Smooth muscle cell (in vitro differentiated cells): ENCODE results near the gene VEZT. TPM values are rescaled to one million over a fixed set of nuclear protein-coding genes. Genes with fewer than 3 reads are reported as not detected.

Experiments used
- DNase-seq: peaks from one replicate; lab custom pipeline; 2025; ENCODE audit not compliant: unreplicated experiment; lab: John Stamatoyannopoulos, UW
- H2AFZ ChIP-seq: fragments of 200-600 bp; sonication (generic); 2 replicates; pipeline ENCODE4 v1.6.0; 2016; ENCODE audit warnings: antibody characterized with exemption, low read depth, mild to moderate bottlenecking
- H3F3A ChIP-seq: fragments of 200-600 bp; sonication (generic); 2 replicates; pipeline ENCODE4 v1.6.0; 2017; ENCODE audit warnings: antibody characterized with exemption, low read depth
- H3K27ac ChIP-seq: fragments of 200-600 bp; sonication (generic); 2 replicates; pipeline ENCODE4 v1.5.1; 2016; ENCODE audit warnings: low read depth, mild to moderate bottlenecking
- H3K27me3 ChIP-seq: fragments of 200-600 bp; sonication (generic); 2 replicates; pipeline ENCODE4 v1.6.1; 2016; ENCODE audit warnings: low read depth, mild to moderate bottlenecking
- H3K36me3 ChIP-seq: fragments of 200-600 bp; sonication (generic); 2 replicates; pipeline ENCODE4 v1.5.1; 2016; ENCODE audit warnings: low read depth
- H3K4me1 ChIP-seq: fragments of 200-600 bp; sonication (generic); 2 replicates; pipeline ENCODE4 v1.5.1; 2016; ENCODE audit warnings: low read depth
- H3K4me2 ChIP-seq: fragments of 200-600 bp; sonication (generic); 2 replicates; pipeline ENCODE4 v1.6.0; 2016; ENCODE audit warnings: mild to moderate bottlenecking
- H3K4me3 ChIP-seq: fragments of 200-600 bp; sonication (generic); 2 replicates; pipeline ENCODE4 v1.5.1; 2016; ENCODE audit warnings: mild to moderate bottlenecking
- H3K79me2 ChIP-seq: fragments of 200-600 bp; sonication (generic); 2 replicates; pipeline ENCODE4 v1.6.0; 2016; ENCODE audit warnings: low read depth, mild to moderate bottlenecking
- H3K9ac ChIP-seq: fragments of 200-600 bp; sonication (generic); 2 replicates; pipeline ENCODE4 v1.6.0; 2016; ENCODE audit warnings: low read depth
- H3K9me3 ChIP-seq: fragments of 200-600 bp; sonication (generic); replicated peaks from 2 replicates; pipeline ENCODE4 v1.5.1; 2016; ENCODE audit warnings: low read depth
- H4K20me1 ChIP-seq: fragments of 200-600 bp; sonication (generic); 2 replicates; pipeline ENCODE4 v1.6.0; 2016; ENCODE audit warnings: low read depth
- WGBS: methylation state at CpG from one replicate; pipeline ENCODE4 v1.1.7; 2016; ENCODE audit warnings: low lambda C conversion rate; 5-methylcytosine and 5-hydroxymethylcytosine counted together
- polyA plus RNA-seq: library from polyadenylated mRNA; unstranded; fragments of >200 nt; fragmentation: Nextera tagmentation; extraction: Ambion mirVana; gene quantifications from 2 replicates; pipeline ENCODE4 v1.2.1, GENCODE V29; 2016
- total RNA-seq: library from RNA; depleted of rRNA; stranded (reverse); fragments of >200 nt; gene quantifications from 2 replicates; pipeline ENCODE4 v1.2.3, GENCODE V29; 2014
- TF ChIP-seq, protein P1 (sequence below): fragments of 200-600 bp; sonication (generic); IDR thresholded peaks from 2 replicates; pipeline ENCODE4 v1.5.1; 2017; ENCODE audit warnings: borderline replicate concordance, mild to moderate bottlenecking, antibody characterized with exemption; ENCODE audit not compliant: insufficient read depth, poor library complexity, severe bottlenecking

The VEZT gene
- total and polyA plus RNA-seq, 2 experiments from 2014 or later: 21.2 to 65.2 TPM

- Histone ChIP-seq H4K20me1 (no peaks in the 10 kb centered on the region), H3K27me3 (no peaks in the 10 kb centered on the region), H3K36me3 (no peaks in the 10 kb centered on the region), H3K9ac (no peak overlapping the region), H3K27ac (no peak overlapping the region), H3K9me3 (no peaks in the 10 kb centered on the region), H3K4me1 (peaks cover 17% of the 10 kb centered on the region), H3K4me3 (no peak overlapping the region), H3K79me2 (peaks cover 54% of the 10 kb centered on the region), H2AFZ (no peak overlapping the region), H3K4me2 (no peak overlapping the region), H3F3A (peaks cover 10% of the 10 kb centered on the region)
- TF ChIP-seq, protein P1, sequence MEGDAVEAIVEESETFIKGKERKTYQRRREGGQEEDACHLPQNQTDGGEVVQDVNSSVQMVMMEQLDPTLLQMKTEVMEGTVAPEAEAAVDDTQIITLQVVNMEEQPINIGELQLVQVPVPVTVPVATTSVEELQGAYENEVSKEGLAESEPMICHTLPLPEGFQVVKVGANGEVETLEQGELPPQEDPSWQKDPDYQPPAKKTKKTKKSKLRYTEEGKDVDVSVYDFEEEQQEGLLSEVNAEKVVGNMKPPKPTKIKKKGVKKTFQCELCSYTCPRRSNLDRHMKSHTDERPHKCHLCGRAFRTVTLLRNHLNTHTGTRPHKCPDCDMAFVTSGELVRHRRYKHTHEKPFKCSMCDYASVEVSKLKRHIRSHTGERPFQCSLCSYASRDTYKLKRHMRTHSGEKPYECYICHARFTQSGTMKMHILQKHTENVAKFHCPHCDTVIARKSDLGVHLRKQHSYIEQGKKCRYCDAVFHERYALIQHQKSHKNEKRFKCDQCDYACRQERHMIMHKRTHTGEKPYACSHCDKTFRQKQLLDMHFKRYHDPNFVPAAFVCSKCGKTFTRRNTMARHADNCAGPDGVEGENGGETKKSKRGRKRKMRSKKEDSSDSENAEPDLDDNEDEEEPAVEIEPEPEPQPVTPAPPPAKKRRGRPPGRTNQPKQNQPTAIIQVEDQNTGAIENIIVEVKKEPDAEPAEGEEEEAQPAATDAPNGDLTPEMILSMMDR: no peak
- WGBS: 81% methylated on average over 2 of the region's 2 CpGs
- DNase-seq: no peak
Measured at GRCh38 chr12:95197636-95198035, 20.0 kb upstream of the VEZT start.

DNA sequence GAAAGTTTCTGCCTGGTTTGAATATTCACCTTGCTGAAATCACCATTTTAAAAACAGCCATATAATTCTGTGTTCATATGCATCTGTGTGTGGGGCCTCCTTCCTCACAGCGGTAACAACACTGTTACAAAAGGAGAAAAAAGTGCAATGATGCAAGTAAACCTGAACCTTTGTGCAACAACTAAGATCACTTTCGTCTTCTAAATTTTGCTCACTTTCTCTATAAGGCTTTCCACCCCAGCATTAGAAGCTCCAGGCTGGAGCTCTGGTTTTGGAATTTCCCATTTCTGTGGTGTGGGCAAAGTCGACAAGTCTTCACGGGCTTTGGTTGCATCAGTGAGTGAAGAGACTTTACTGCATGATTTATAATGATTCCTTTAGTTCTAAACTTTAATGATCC, 18.7 kb upstream of the VEZT start:
- H3K27ac ChIP-seq: peak overlapping the region; percentile 99
- no peaks in the 10 kb centered on the region for H3K9me3 ChIP-seq
- peaks cover 30% of the 10 kb centered on the region for H3K4me1 ChIP-seq
- TF ChIP-seq, protein P1: no peak
- H4K20me1 ChIP-seq: no peaks in the 10 kb centered on the region
- H3K4me2 ChIP-seq: peak overlapping the region; percentile 30
- DNase-seq: no peak
- peaks cover 54% of the 10 kb centered on the region for H3K79me2 ChIP-seq
- peaks cover 20% of the 10 kb centered on the region for H3F3A ChIP-seq
- no peaks in the 10 kb centered on the region for H3K36me3 ChIP-seq
- no peak overlapping the region for H2AFZ ChIP-seq
- H3K4me3 ChIP-seq: no peak overlapping the region
- 30% methylated on average over 4 of the region's 4 CpGs for WGBS
- H3K9ac ChIP-seq: no peak overlapping the region
- no peaks in the 10 kb centered on the region for H3K27me3 ChIP-seq

- Histone ChIP-seq H2AFZ (peak overlapping the region; percentile 28), H3K4me3 (peak overlapping the region; percentile 32), H3K9ac (peak overlapping the region; percentile 40), H3K27ac (peak overlapping the region; percentile 99), H3K4me2 (peak overlapping the region; percentile 69), H3K79me2 (peaks cover 44% of the 10 kb centered on the region), H3K27me3 (no peaks in the 10 kb centered on the region), H3K4me1 (peaks cover 44% of the 10 kb centered on the region), H4K20me1 (no peaks in the 10 kb centered on the region), H3F3A (peaks cover 31% of the 10 kb centered on the region), H3K36me3 (no peaks in the 10 kb centered on the region), H3K9me3 (no peaks in the 10 kb centered on the region)
- TF ChIP-seq, protein P1: no peak
- 54% methylated on average over 5 of the region's 5 CpGs for WGBS
- no peak for DNase-seq
Measured at GRCh38 chr12:95200128-95200894, 17.3 kb upstream of the VEZT start.
